Measurements from ENCODE around the gene PPA2.

The PPA2 gene

DNA sequence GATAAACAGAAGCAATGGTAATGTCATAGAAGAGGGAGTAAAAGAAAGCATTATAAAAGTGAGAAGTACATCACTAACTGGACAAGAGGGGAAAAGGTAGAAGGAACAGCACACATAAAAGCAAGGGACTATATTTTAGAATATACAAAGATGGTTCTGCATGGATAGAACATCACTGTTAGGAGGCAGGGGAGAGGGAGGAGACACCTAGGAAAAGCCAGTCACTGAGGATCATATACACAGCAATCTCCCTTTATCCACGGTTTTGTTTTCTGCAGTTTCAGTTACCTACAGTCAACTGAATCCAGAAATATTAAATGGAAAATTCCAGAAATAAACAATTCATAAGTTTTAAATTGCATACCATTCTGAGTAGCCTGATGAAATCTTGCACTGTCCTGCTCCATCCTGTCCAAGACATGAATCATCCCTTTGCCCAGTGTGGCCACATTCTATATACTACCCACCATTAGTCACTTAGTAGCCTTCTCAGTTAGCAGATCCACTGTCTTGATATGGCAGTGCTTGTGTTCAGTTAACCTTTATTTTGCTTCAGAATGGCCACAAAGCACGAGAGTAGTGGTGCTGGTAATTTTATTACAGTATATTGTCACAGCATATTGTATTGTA is 74.2 kb downstream of the PPA2 start:
- no peak for DNase-seq (ENCODE audit: low read depth in 2 of 2, low spot score in 1 of 2)

DNA sequence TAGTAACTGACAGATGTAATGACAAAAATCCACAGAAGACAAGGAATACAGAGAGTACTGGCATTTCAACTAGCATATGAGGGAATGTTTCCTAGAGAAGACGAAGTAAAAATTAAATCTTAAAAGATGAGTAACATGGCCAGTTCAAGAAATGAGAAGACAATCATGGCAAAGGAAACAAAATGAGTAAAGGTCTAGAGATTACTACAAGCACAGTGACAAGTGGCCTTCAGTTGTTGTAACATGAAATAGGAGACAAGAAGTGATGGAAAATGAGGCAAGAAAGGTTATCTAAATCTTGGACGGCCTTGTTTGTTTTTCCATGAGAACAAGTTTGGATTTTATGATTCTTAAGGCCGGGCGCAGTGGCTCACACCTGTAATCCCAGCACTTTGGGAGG is 81.0 kb downstream of the PPA2 start:
- DNase-seq (ENCODE audit: low read depth in 2 of 2, low spot score in 1 of 2): no peak

- DNase-seq (ENCODE audit: low read depth in 2 of 2, low spot score in 1 of 2): no peak
Measured at GRCh38 chr4:105389167-105389566, 84.7 kb downstream of the PPA2 start.

GRCh38 chr4:105387466-105387865 is 86.4 kb downstream of the PPA2 start:
- DNase-seq (ENCODE audit: low read depth in 2 of 2, low spot score in 1 of 2): no peak

- DNase-seq (ENCODE audit: low read depth in 2 of 2, low spot score in 1 of 2): no peak
Measured at GRCh38 chr4:105386012-105386411, 87.8 kb downstream of the PPA2 start.

GRCh38 chr4:105374071-105374470 is 99.8 kb downstream of the PPA2 start:
- DNase-seq (ENCODE audit: low read depth in 2 of 2, low spot score in 1 of 2): no peak

DNA sequence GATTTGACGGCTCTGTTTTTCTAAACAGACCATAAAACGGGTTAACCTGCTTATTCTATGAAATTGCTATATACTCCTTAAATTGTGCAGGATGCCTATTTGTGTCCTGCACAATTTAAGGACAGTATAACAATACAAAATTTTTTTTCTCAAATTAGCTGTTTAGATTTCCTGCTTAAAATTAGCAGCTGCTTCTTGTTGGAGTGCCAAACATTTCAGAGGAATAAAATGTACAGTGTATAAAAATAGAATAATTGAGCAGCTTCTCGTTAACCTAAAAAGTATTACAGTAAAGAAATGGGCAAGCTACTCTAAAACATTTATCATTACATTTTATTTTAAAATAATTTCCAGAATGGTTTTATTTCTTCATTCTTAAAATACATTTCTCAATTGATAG is 100.5 kb downstream of the PPA2 start:
- no peak for DNase-seq (ENCODE audit: low read depth in 2 of 2, low spot score in 1 of 2)

DNA sequence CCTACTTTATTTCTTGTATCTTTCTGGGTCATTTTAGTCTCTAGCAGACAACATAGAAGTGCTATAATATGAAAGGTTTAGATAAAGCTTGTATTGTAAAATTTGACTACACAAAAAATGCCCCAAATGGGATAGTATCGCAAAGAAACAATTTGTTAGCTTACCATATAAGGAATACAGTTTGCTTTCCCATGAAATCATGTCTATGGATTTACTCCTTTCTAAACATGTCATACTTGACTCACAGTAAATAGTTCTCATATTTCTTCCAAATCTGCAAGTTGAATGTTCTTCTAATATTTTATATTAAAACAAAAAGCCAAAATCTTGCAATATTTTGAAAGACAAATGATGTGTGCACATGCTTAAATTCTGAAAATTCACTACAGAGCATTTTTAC is 103.9 kb downstream of the PPA2 start:
- DNase-seq (ENCODE audit: low read depth in 2 of 2, low spot score in 1 of 2): no peak

GRCh38 chr4:105361053-105361452 is 112.8 kb downstream of the PPA2 start:
- no peak for DNase-seq (ENCODE audit: low read depth in 2 of 2, low spot score in 1 of 2)

DNA sequence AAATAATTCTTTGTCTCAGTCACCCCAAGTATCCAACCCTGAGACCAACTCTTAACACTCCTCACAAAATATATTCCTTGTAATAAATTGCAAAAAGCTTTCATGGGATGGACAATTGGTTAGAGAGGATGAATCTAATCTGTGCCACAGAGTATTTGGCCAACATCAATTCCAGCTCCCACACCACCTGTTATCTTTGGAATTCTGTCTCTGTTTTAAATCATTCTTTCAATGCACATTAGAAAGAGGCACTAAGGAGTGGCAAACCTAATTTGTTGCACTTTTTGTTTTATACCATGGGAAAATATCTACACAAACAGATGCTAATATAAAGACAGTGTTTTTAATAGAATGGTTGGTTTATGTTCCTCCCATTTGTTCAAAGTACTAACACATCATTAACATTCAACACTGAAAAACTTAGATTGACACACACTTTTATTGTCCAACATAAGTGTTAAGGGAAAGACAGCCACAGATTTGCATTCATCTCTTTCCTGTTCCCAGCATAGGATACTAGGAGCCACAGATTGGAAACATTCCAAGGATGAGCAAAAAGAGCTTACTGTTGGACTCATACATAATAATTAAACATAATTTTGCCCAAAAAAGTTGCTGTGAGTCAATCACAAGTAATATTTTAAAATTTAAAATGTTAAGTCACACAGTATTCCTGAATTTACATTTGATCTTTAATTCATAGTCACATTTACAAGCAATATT is 116.4 kb downstream of the PPA2 start:
- DNase-seq (ENCODE audit: low read depth in 2 of 2, low spot score in 1 of 2): no peak

- DNase-seq (ENCODE audit: low read depth in 2 of 2, low spot score in 1 of 2): no peak
Measured at GRCh38 chr4:105356194-105356593, 117.7 kb downstream of the PPA2 start.

DNA sequence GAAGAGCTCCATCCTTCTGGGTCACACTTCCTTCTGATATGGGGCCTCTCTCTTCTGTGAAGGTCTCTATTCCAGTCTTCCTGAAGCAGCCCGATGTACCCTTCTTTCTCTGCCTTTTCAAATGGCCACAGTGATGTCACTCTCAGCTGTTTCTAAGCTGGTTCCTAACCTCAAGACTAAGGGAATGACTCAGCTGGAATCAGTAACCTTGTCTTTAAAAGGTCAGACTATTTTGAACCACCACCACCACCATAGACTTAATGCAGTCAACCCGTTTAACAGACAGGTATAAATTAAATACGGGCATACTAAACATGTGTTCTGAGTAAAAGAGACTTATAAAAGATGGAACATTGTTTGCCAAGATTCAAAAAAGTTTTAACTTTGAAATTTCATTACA is 121.0 kb downstream of the PPA2 start:
- DNase-seq (ENCODE audit: low read depth in 2 of 2, low spot score in 1 of 2): no peak

GRCh38 chr4:105351861-105352260 is 122.0 kb downstream of the PPA2 start:
- DNase-seq (ENCODE audit: low read depth in 2 of 2, low spot score in 1 of 2): no peak

DNA sequence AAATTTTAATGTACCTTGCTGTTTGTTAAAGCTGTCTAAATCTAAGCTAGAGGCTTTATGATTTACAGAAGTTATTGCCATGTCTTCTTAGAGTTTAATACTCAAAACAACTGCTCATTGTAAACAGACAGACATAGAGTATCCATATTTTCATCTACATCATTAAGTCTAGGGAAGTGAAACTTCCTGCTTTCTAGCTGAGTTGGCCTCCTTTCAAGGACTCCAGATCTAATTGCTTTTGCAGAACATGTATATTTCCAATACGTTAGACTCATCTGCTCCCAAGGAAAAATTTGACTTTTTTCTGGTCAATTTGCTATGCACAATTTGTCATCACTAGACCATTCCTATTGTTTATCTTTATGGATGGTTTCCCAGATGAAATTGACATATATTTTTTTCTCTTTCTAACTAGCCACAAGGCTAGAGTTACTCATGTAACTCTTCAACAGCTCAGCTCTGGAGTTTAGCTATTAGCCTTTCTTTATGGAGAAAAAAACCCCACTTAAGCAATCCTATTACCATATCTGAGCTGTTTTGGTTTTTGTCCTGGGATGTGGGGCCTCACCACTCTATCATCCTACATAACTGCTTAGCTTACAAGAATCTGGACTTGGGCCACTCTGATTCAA is 122.9 kb downstream of the PPA2 start:
- no peak for DNase-seq (ENCODE audit: low read depth in 2 of 2, low spot score in 1 of 2)

GRCh38 chr4:105348719-105349118 is 125.1 kb downstream of the PPA2 start:
- DNase-seq (ENCODE audit: low read depth in 2 of 2, low spot score in 1 of 2): no peak

DNA sequence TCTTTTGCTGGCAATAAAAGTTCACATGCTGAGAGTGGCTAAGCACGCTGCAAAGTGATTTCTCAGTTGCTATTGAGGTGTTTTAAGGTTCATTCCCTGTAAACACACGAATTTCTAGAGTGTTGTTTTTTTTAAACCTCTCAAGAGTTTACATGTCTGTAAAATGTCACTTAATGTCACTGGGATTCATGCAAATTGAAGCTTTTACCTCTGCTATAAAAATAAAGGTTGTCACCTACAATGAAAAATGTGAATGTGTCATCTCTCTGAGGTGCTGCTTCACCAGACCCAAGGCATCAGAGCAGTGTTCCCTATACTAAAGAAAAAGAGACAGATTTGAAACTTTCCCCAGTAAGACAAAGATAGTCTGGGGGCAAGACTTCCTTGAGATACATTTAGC is 127.0 kb downstream of the PPA2 start:
- DNase-seq (ENCODE audit: low read depth in 2 of 2, low spot score in 1 of 2): no peak

DNA sequence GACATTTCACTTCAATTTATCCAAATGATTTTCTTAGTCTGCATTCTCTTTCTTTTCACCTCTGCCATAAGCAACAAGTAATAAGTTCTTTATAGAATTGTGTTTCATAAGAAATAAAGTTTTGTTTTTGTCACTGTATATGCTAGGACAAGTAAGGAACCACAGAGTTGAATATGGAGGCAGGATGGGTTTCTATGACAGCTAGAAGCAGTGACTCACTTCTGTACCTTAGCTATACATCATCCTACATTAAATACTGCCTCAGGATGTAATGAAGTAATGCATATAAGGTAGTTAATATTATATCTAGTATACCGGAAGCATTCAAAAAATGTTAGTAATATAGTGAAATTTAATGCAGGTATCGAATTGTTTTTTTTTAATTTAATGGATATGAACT is 128.0 kb downstream of the PPA2 start:
- DNase-seq (ENCODE audit: low read depth in 2 of 2, low spot score in 1 of 2): no peak

- DNase-seq (ENCODE audit: low read depth in 2 of 2, low spot score in 1 of 2): no peak
Measured at GRCh38 chr4:105345358-105345757, 128.5 kb downstream of the PPA2 start.

DNA sequence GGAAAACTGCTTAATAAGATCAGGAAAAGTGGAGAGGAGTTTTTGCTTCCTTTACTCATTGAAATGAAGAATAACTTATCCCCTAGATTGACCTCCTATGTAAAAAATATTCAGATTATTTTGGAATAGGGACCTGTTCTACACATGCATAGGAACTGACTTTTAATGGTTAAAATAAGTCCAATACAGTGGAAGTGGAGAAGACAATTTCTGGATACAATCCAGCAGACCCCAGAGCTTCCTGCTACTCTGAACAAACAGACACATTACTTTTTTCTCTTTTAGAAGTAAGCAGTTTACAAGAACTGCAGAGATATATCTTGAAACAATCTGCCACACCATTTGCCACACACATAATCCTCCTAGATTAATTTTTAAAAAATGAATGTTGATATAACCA is 129.7 kb downstream of the PPA2 start:
- DNase-seq (ENCODE audit: low read depth in 2 of 2, low spot score in 1 of 2): no peak

DNA sequence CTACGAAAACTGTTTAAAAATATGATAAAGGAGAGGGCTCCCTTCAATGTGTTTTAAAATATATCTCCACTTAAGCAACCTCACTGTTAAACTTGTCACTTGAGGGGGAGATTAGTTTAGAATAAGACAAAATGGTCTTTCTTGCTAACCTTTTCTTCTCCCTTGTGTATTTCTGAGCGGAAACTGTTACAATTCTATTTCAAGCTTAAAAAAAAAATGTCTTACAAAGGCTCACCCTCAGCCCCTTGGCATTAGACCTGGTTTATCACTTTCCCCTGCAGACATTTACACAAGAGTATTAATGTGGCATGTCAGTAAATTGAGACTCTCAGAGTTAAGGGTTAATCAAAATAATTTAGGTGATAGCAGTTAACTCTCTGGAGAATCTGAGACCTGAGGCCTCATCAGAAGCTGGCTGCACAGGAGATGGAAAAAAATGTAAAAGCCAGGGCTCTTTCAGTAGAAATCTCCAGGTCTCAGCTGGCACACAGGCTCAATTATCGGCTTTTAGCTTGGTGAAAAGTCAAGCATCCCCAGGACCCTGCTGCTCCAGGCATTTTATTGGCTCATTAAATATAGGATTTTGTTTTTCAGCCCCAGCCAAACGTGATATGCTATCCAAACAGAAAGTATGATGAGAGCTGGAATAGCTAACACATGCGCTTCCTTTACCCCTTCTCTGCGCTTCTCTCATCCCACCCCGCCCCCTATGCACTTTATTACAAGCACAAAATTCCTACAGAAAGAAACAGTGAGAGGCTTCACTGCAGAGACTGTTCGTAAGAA is 130.5 kb downstream of the PPA2 start:
- DNase-seq (ENCODE audit: low read depth in 2 of 2, low spot score in 1 of 2): no peak

DNA sequence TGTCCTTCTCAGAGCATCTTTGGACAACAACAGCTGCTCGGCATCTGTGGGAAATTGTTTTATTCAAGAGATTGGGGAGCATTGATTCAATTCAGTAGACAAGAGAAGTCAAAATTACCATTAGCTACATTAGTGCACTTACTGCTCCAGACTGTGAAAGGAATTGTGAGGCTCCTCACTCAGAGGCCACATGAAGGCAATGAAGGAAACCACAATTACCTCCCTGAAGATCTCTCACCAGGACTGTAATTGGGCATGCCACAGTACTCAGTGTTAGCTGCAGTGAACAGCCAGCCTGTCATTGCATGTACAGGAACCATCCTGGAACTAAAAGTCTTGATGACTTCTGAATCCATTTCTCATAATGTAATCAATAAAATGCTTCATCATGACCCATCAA is 144.8 kb downstream of the PPA2 start:
- no peak for DNase-seq (ENCODE audit: low read depth in 2 of 2, low spot score in 1 of 2)

- no peak for DNase-seq (ENCODE audit: low read depth in 2 of 2, low spot score in 1 of 2)
Measured at GRCh38 chr4:105327956-105328355, 145.9 kb downstream of the PPA2 start.
